SH-SY5Y (cell line): ENCODE results near the gene EGFL7.

Experiments used
- GATA2 ChIP-seq: IDR thresholded peaks from 2 replicates; pipeline ENCODE4 v1.6.1; 2011; ENCODE audit warnings: mild to moderate bottlenecking, low read depth, low read length
- GATA3 ChIP-seq: IDR thresholded peaks from 2 replicates; pipeline ENCODE4 v1.6.1; 2011; ENCODE audit warnings: low read depth, mild to moderate bottlenecking, low read length, moderate library complexity

- TF ChIP-seq GATA2 (no peak), GATA3 (no peak)
These were observed 47.6 kb upstream of the EGFL7 start for GRCh38 chr9:136614967-136615623.
